IPS DF 4.7 (cell line): ENCODE results near the gene KLHL33.
"Not testable (repeated sequence)": the region's sequence is repeated elsewhere in the genome, so short reads cannot be mapped to it uniquely, and the experiment has no call there.

ENCODE experiments used
- DNase-seq: peaks from one replicate; pipeline ENCODE4 v3.0.0-alpha.2; 2013; ENCODE audit warnings: low spot score; ENCODE audit errors: extremely low read depth

The KLHL33 gene

GRCh38 chr14:20454516-20455354, 18.8 kb upstream of the KLHL33 start, which contains the start of the genes APEX1 and OSGEP:
Gene APEX1, plus strand, starts transcription at chr14:20455226. Its CDS starts 420 bp downstream, at chr14:20455646.
Gene OSGEP, minus strand, starts transcription at chr14:20454812. Its CDS starts 129 bp downstream, at chr14:20454683.
- peak; percentile 94 for DNase-seq

- DNase-seq: not testable (repeated sequence)
Measured at GRCh38 chr14:20452831-20453230, 16.9 kb upstream of the KLHL33 start.

- no peak for DNase-seq
Measured at GRCh38 chr14:20446889-20447288, 10.9 kb upstream of the KLHL33 start.

- DNase-seq: not testable (repeated sequence)
Measured at GRCh38 chr14:20443650-20444049, 7.7 kb upstream of the KLHL33 start.

- no peak for DNase-seq
Measured at GRCh38 chr14:20441461-20441860, 5.5 kb upstream of the KLHL33 start.

- no peak for DNase-seq
Measured at GRCh38 chr14:20440882-20441281, 4.9 kb upstream of the KLHL33 start.

GRCh38 chr14:20440465-20440864, 4.5 kb upstream of the KLHL33 start:
- DNase-seq: no peak

- no peak for DNase-seq
Measured at GRCh38 chr14:20438664-20439063, 2.7 kb upstream of the KLHL33 start.

- DNase-seq: no peak
Measured at GRCh38 chr14:20436363-20436755, 393 bp upstream of the KLHL33 start.

- DNase-seq: no peak
Measured at GRCh38 chr14:20434701-20435581, 1.0 kb downstream of the KLHL33 start.

- no peak for DNase-seq
Measured at GRCh38 chr14:20429801-20430669, 5.9 kb downstream of the KLHL33 start.

GRCh38 chr14:20428802-20429201, 7.2 kb downstream of the KLHL33 start:
- DNase-seq: no peak

GRCh38 chr14:20428010-20428365, 8.0 kb downstream of the KLHL33 start:
- no peak for DNase-seq

GRCh38 chr14:20427231-20428009, 8.5 kb downstream of the KLHL33 start:
- DNase-seq: no peak

GRCh38 chr14:20424851-20425250, 11.1 kb downstream of the KLHL33 start:
- no peak for DNase-seq

- no peak for DNase-seq
Measured at GRCh38 chr14:20422886-20423285, 13.1 kb downstream of the KLHL33 start.

- no peak for DNase-seq
Measured at GRCh38 chr14:20421267-20421666, 14.7 kb downstream of the KLHL33 start.

GRCh38 chr14:20419419-20419818, 16.5 kb downstream of the KLHL33 start:
- no peak for DNase-seq

- DNase-seq: no peak
Measured at GRCh38 chr14:20418501-20418909, 17.5 kb downstream of the KLHL33 start.
